K562 (cell line): ENCODE results near the gene SAE1. TPM values are rescaled to one million over a fixed set of nuclear protein-coding genes. Genes with fewer than 3 reads are reported as not detected.

Experiments used
- ATAC-seq: fragments of 200-7000 bp; cut with Tn5 transposase; 3 replicates; pipeline ENCODE4 v1.9.1; 2020; ENCODE audit warnings: moderate library complexity
- BruUV-seq: library from RNA; stranded (reverse); fragments of 400-500 nt; replicated peaks from 2 replicates; lab custom pipeline; 2021; lab: Mats Ljungman, UMichigan
- CTCF ChIA-PET: fragments of 300-600 bp; formaldehyde crosslinking; extraction: SDS; loops from one replicate; lab custom pipeline; 2021; ENCODE audit warnings: low intra/inter-chr PET ratio; lab: Yijun Ruan, JAX
- POLR2A ChIA-PET: fragments of 300-600, 350-650 bp; sonication (Branson Sonifier 250); formaldehyde crosslinking; extraction: SDS; loops from one replicate; lab custom pipeline; 2021; ENCODE audit warnings: antibody characterized with exemption, inconsistent platforms; lab: Yijun Ruan, JAX
- DNase-seq, 4 experiments: peaks; one replicate each; pipeline versions ENCODE4 v3.0.0 to v3.0.0-alpha.2; 2011 to 2018; ENCODE audit warnings: low spot score in 3 of 4, mixed read lengths in 3 of 4; ENCODE audit errors: extremely low read depth in 1 of 4
- FAIRE-seq: peaks from 2 replicates; lab custom pipeline; 2011; peaks lifted over from hg19 to GRCh38; lab: Jason Lieb, UNC
- H2AFZ ChIP-seq: 2 replicates; pipeline ENCODE4 v1.6.0; 2011; ENCODE audit warnings: low read depth, low read length, control low read depth, inconsistent platforms
- H3K27ac ChIP-seq: fragments of 200-600 bp; 3 replicates; pipeline ENCODE4 v1.8.0; 2011; ENCODE audit warnings: low read depth, mild to moderate bottlenecking, control low read depth, inconsistent platforms, low read length, moderate library complexity, mixed read lengths; ENCODE audit errors: extremely low read depth
- H3K27me3 ChIP-seq, 2 experiments: fragments of 300-600 bp in 1 of 2; 2 replicates in 1 of 2; 3 replicates in 1 of 2; pipeline versions ENCODE4 v1.6.0 to v1.8.0; 2011; ENCODE audit warnings: inconsistent platforms in 2 of 2, low read length in 2 of 2, mild to moderate bottlenecking in 1 of 2, mixed read lengths in 1 of 2, moderate library complexity in 1 of 2; ENCODE audit not compliant: control insufficient read depth in 2 of 2, insufficient read depth in 2 of 2
- H3K36me3 ChIP-seq: fragments of 300-600 bp; 3 replicates; pipeline ENCODE4 v1.8.0; 2011; ENCODE audit warnings: mild to moderate bottlenecking, low read length, inconsistent platforms; ENCODE audit not compliant: control insufficient read depth, insufficient read depth
- H3K4me1 ChIP-seq, 2 experiments: fragments of 200-600 bp in 1 of 2; replicated peaks in 1 of 2; 2 replicates in 1 of 2; 3 replicates in 1 of 2; pipeline versions ENCODE4 v1.5.1 to v1.8.0; 2011; ENCODE audit warnings: inconsistent platforms in 2 of 2, low read length in 2 of 2, mild to moderate bottlenecking in 1 of 2, mixed read lengths in 1 of 2, moderate library complexity in 1 of 2; ENCODE audit not compliant: control insufficient read depth in 2 of 2, insufficient read depth in 2 of 2
- H3K4me2 ChIP-seq: 2 replicates; pipeline ENCODE4 v1.6.1; 2011; ENCODE audit warnings: low read length, control low read depth, inconsistent platforms, mixed read lengths; ENCODE audit not compliant: insufficient read depth
- H3K4me3 ChIP-seq: fragments of 200-600 bp; sonication (generic), shearing (Covaris generic); 2 replicates; pipeline ENCODE4 v1.5.1; 2016; ENCODE audit warnings: control low read depth, inconsistent platforms
- H3K79me2 ChIP-seq: fragments of 200-600 bp; 3 replicates; pipeline ENCODE4 v1.8.0; 2011; ENCODE audit warnings: low read length, inconsistent platforms; ENCODE audit not compliant: control insufficient read depth, insufficient read depth
- H3K9ac ChIP-seq, 2 experiments: 2 replicates each; pipeline versions ENCODE4 v1.6.0 to v1.6.1; 2011; ENCODE audit warnings: low read depth in 2 of 2, low read length in 2 of 2, control low read depth in 1 of 2, inconsistent platforms in 1 of 2, mild to moderate bottlenecking in 1 of 2, mixed read lengths in 1 of 2; ENCODE audit not compliant: insufficient read depth in 1 of 2
- H3K9me1 ChIP-seq: one replicate; pipeline ENCODE4 v1.6.0; 2011; ENCODE audit warnings: inconsistent platforms, mild to moderate bottlenecking, low read length, moderate library complexity; ENCODE audit not compliant: control insufficient read depth, insufficient read depth
- H3K9me3 ChIP-seq: replicated peaks from 2 replicates; pipeline ENCODE4 v1.5.1; 2011; ENCODE audit warnings: low read depth, low read length, inconsistent platforms; ENCODE audit not compliant: control insufficient read depth, insufficient read depth
- H4K20me1 ChIP-seq: replicated peaks from 2 replicates; pipeline ENCODE4 v1.6.1; 2011; ENCODE audit warnings: low read length, inconsistent platforms, mixed read lengths; ENCODE audit not compliant: control insufficient read depth, insufficient read depth
- CBX1 ChIP-seq: sonication (generic); IDR thresholded peaks from 2 replicates; pipeline ENCODE4 v1.6.1; 2016; ENCODE audit warnings: antibody characterized with exemption, low read depth, mild to moderate bottlenecking
- CCNT2 ChIP-seq: IDR thresholded peaks from 2 replicates; pipeline ENCODE4 v1.6.1; 2011; ENCODE audit warnings: borderline replicate concordance, low read depth, mild to moderate bottlenecking, moderate library complexity, mixed read lengths, low read length; ENCODE audit not compliant: insufficient read length; ENCODE audit errors: extremely low read depth
- NFIC ChIP-seq: fragments of 450-650 bp; IDR thresholded peaks from 2 replicates; pipeline ENCODE4 v1.6.1; 2017; ENCODE audit warnings: mild to moderate bottlenecking, inconsistent platforms
- PCBP2 ChIP-seq: fragments of 200-400 bp; formaldehyde crosslinking; IDR thresholded peaks from 2 replicates; pipeline ENCODE4 v1.6.1; 2018; ENCODE audit warnings: low read length, low read depth, mild to moderate bottlenecking, moderate library complexity; ENCODE audit not compliant: poor library complexity, severe bottlenecking
- PML ChIP-seq: IDR thresholded peaks from 2 replicates; pipeline ENCODE4 v1.6.1; 2012; ENCODE audit warnings: low read length, inconsistent platforms
- ZBTB7A ChIP-seq: IDR thresholded peaks from 2 replicates; pipeline ENCODE4 v1.6.1; 2011; ENCODE audit warnings: low read depth, mild to moderate bottlenecking, low read length, moderate library complexity, borderline replicate concordance; ENCODE audit not compliant: control insufficient read depth
- WGBS: fragments of 100-300 bp; shearing (Covaris generic); methylation state at CpG from one replicate; pipeline ENCODE4 v1.1.6; 2016; ENCODE audit warnings: low coverage, mixed read lengths; ENCODE audit not compliant: insufficient coverage; ENCODE audit errors: missing lambda C conversion rate; 5-methylcytosine and 5-hydroxymethylcytosine counted together
- in situ Hi-C: fragments of 300-500 bp; cut with MboI; formaldehyde crosslinking; loops from 4 replicates; pipeline ENCODE4 v1.15.0; 2018; ENCODE audit warnings: inconsistent platforms, mixed read lengths
- intact Hi-C: fragments of 100-400 bp; cut with micrococcal nuclease; formaldehyde crosslinking; loops from 2 replicates; pipeline ENCODE4 v1.14.2; 2022
- polyA plus RNA-seq, 8 experiments: library from polyadenylated mRNA; depleted of rRNA in 4 of 8; stranded (reverse) in 5 of 8; unstranded in 3 of 8; fragments of >200 nt; fragmentation: Nextera tagmentation in 2 of 8; fragmentation: Illumina TruSeq in 1 of 8; extraction: Ambion mirVana in 2 of 8; extraction: Trizol in 1 of 8; gene quantifications; 2 replicates each; pipeline versions ENCODE4 v1.2.1 to v1.2.3, GENCODE V29; 2011 to 2014; ENCODE audit warnings: inconsistent platforms in 1 of 8, missing spikeins in 1 of 8
- total RNA-seq, 7 experiments: library from RNA; depleted of rRNA in 6 of 7; stranded (reverse); fragments of >200 nt in 6 of 7; fragmentation: Illumina TruSeq in 2 of 7; extraction: Trizol in 2 of 7; gene quantifications; 2 replicates each; pipeline versions ENCODE4 v1.2.1 to v1.2.3, GENCODE V29; 2011 to 2021; ENCODE audit warnings: low replicate concordance in 1 of 7
- TF ChIP-seq, protein P1 (sequence below): sonication (generic); formaldehyde crosslinking; IDR thresholded peaks from 2 replicates; pipeline ENCODE4 v1.8.0; 2022; ENCODE audit warnings: missing genetic modification reagents, mild to moderate bottlenecking, borderline replicate concordance
- TF ChIP-seq, protein P2 (sequence below): fragments of 200-600 bp; sonication (generic); IDR thresholded peaks from one replicate; pipeline ENCODE4 v1.6.1; 2012; ENCODE audit warnings: mild to moderate bottlenecking, low read depth, low read length, inconsistent platforms

SAE1 gene
- total and polyA plus RNA-seq, 9 of the 15 experiments (the other 6 are each of a cell fraction or from before 2014, with no cell fraction given): 82.8 to 299 (median 217) TPM

DNA sequence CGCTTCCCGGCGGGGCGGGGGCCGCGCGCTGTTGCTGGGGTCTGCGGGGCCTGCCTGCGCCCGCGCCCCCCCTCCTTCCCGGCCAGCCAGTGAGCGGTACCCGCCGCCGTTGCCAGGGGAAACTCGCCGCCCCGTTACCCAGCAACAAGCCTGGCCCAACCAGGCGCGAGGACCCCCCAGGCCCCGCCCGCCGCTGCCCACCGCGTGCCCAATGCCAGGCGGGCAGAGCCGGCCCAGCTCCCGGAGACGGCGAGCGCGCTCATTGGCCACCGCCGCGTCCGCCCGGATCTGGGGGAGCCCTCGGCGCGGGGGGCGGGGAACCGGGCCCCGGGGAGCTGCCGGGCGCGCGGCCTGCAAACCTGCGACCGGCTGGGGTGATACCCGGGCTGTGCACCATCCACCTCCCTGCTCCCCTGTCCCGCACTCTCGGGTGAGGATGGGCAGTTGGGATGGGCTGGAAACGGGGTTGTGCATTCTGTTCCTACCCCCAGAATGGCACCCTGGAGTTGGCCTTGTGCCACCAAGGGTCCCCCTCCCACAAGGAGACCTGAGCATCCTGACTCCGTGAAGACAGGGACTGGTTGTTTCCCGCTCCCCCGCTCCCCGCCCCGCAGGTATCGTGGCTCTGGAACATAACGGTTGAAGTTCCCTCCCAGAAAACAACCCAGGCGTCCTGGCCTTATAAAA lies 109.1 kb downstream of the SAE1 start:
- ChIA-PET POLR2A (interaction anchor here (0.6 to 2.4 kb wide), 3 partner anchors 13 to 86 kb away, joined by 3 to 17 read pairs (median 8); no protein-coding TSS in a partner anchor), CTCF (no interaction called here)
- Histone ChIP-seq H3K79me2 (no peaks in the 10 kb centered on the region; the same call in 2 of the 3 replicates), H3K9ac (peak overlapping the region in 1 of 2 experiments; percentile 85; a peak in 1 of 4 replicates), H3K27me3 (no peaks in the 10 kb centered on the region), H3K9me3 (no peaks in the 10 kb centered on the region), H3K9me1 (no peaks in the 10 kb centered on the region), H3K4me3 (no peak overlapping the region), H2AFZ (no peak overlapping the region), H3K4me1 (peaks cover 27 to 50% of the 10 kb centered on the region in 2 experiments; a peak in 4 of 5 replicates), H3K4me2 (no peak overlapping the region), H3K36me3 (no peaks in the 10 kb centered on the region), H3K27ac (no peak overlapping the region; the same call in 2 of the 3 replicates), H4K20me1 (no peaks in the 10 kb centered on the region)
- 82% methylated on average over 11 of the region's 62 CpGs for WGBS
- no TSS peak for BruUV-seq
- in situ Hi-C loops (loop anchor here (10.0 kb wide), 1 partner anchor 385 kb away; the partner anchor contains the start of gene AP2S1), intact Hi-C loops (loop anchor here (5.0 to 10.0 kb wide), 3 partner anchors 87 to 375 kb away; partner anchors contain the start of gene ARHGAP35)
- no peak for ATAC-seq
- no peak for DNase-seq
- FAIRE-seq: no peak
- TF ChIP-seq NFIC (peak; percentile 72), PCBP2 (no peak), ZBTB7A (peak; percentile 48; the same call in 1 of the 2 replicates), CCNT2 (peak; percentile 26), CBX1 (no peak), PML (no peak)
- TF ChIP-seq, protein P1, sequence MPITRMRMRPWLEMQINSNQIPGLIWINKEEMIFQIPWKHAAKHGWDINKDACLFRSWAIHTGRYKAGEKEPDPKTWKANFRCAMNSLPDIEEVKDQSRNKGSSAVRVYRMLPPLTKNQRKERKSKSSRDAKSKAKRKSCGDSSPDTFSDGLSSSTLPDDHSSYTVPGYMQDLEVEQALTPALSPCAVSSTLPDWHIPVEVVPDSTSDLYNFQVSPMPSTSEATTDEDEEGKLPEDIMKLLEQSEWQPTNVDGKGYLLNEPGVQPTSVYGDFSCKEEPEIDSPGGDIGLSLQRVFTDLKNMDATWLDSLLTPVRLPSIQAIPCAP: no peak
- TF ChIP-seq, protein P2, sequence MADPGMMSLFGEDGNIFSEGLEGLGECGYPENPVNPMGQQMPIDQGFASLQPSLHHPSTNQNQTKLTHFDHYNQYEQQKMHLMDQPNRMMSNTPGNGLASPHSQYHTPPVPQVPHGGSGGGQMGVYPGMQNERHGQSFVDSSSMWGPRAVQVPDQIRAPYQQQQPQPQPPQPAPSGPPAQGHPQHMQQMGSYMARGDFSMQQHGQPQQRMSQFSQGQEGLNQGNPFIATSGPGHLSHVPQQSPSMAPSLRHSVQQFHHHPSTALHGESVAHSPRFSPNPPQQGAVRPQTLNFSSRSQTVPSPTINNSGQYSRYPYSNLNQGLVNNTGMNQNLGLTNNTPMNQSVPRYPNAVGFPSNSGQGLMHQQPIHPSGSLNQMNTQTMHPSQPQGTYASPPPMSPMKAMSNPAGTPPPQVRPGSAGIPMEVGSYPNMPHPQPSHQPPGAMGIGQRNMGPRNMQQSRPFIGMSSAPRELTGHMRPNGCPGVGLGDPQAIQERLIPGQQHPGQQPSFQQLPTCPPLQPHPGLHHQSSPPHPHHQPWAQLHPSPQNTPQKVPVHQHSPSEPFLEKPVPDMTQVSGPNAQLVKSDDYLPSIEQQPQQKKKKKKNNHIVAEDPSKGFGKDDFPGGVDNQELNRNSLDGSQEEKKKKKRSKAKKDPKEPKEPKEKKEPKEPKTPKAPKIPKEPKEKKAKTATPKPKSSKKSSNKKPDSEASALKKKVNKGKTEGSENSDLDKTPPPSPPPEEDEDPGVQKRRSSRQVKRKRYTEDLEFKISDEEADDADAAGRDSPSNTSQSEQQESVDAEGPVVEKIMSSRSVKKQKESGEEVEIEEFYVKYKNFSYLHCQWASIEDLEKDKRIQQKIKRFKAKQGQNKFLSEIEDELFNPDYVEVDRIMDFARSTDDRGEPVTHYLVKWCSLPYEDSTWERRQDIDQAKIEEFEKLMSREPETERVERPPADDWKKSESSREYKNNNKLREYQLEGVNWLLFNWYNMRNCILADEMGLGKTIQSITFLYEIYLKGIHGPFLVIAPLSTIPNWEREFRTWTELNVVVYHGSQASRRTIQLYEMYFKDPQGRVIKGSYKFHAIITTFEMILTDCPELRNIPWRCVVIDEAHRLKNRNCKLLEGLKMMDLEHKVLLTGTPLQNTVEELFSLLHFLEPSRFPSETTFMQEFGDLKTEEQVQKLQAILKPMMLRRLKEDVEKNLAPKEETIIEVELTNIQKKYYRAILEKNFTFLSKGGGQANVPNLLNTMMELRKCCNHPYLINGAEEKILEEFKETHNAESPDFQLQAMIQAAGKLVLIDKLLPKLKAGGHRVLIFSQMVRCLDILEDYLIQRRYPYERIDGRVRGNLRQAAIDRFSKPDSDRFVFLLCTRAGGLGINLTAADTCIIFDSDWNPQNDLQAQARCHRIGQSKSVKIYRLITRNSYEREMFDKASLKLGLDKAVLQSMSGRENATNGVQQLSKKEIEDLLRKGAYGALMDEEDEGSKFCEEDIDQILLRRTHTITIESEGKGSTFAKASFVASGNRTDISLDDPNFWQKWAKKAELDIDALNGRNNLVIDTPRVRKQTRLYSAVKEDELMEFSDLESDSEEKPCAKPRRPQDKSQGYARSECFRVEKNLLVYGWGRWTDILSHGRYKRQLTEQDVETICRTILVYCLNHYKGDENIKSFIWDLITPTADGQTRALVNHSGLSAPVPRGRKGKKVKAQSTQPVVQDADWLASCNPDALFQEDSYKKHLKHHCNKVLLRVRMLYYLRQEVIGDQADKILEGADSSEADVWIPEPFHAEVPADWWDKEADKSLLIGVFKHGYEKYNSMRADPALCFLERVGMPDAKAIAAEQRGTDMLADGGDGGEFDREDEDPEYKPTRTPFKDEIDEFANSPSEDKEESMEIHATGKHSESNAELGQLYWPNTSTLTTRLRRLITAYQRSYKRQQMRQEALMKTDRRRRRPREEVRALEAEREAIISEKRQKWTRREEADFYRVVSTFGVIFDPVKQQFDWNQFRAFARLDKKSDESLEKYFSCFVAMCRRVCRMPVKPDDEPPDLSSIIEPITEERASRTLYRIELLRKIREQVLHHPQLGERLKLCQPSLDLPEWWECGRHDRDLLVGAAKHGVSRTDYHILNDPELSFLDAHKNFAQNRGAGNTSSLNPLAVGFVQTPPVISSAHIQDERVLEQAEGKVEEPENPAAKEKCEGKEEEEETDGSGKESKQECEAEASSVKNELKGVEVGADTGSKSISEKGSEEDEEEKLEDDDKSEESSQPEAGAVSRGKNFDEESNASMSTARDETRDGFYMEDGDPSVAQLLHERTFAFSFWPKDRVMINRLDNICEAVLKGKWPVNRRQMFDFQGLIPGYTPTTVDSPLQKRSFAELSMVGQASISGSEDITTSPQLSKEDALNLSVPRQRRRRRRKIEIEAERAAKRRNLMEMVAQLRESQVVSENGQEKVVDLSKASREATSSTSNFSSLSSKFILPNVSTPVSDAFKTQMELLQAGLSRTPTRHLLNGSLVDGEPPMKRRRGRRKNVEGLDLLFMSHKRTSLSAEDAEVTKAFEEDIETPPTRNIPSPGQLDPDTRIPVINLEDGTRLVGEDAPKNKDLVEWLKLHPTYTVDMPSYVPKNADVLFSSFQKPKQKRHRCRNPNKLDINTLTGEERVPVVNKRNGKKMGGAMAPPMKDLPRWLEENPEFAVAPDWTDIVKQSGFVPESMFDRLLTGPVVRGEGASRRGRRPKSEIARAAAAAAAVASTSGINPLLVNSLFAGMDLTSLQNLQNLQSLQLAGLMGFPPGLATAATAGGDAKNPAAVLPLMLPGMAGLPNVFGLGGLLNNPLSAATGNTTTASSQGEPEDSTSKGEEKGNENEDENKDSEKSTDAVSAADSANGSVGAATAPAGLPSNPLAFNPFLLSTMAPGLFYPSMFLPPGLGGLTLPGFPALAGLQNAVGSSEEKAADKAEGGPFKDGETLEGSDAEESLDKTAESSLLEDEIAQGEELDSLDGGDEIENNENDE: no peak
